Activated T-helper 2 cell treated with anti-CD3 and anti-CD28 coated beads, Interferon-gamma antibody, Interleukin-2, Interleukin-4, amounts not matched to agents 10 μg/mL and 5 μg/mL and 100 μg/mL, durations not matched to agents 14 hours and 24 hours and 36 hours (primary cell): ENCODE measurements around the gene MYB. TPM values are rescaled to one million over a fixed set of nuclear protein-coding genes. Genes with fewer than 3 reads are reported as not detected.

Experiments used
- DNase-seq: peaks from one replicate; pipeline ENCODE4 v3.0.0; 2021; ENCODE audit warnings: low spot score
- H3K27ac Mint-ChIP-seq: one replicate; pipeline ENCODE4 v1.8.0; 2021; ENCODE audit warnings: mixed read lengths
- H3K27me3 Mint-ChIP-seq: one replicate; pipeline ENCODE4 v1.8.0; 2021; ENCODE audit warnings: low read depth, mixed read lengths
- H3K36me3 Mint-ChIP-seq: one replicate; pipeline ENCODE4 v1.8.0; 2021; ENCODE audit warnings: low read depth, mixed read lengths
- H3K4me1 Mint-ChIP-seq: one replicate; pipeline ENCODE4 v1.8.0; 2021; ENCODE audit warnings: low read depth, mixed read lengths
- H3K4me3 Mint-ChIP-seq: one replicate; pipeline ENCODE4 v1.8.0; 2021; ENCODE audit warnings: low read depth, mild to moderate bottlenecking, moderate library complexity, mixed read lengths
- H3K9me3 Mint-ChIP-seq: one replicate; pipeline ENCODE4 v1.8.0; 2021; ENCODE audit warnings: mixed read lengths
- intact Hi-C: fragments of 100-400 bp; cut with micrococcal nuclease; formaldehyde crosslinking; loops from one replicate; pipeline ENCODE4 v1.15.1; 2023
- total RNA-seq: library from RNA; stranded (reverse); gene quantifications from 2 replicates; pipeline ENCODE4 v1.2.3, GENCODE V29; 2022

MYB gene
- total RNA-seq, 1 donor from 2014 or later: 82.5 TPM

DNA sequence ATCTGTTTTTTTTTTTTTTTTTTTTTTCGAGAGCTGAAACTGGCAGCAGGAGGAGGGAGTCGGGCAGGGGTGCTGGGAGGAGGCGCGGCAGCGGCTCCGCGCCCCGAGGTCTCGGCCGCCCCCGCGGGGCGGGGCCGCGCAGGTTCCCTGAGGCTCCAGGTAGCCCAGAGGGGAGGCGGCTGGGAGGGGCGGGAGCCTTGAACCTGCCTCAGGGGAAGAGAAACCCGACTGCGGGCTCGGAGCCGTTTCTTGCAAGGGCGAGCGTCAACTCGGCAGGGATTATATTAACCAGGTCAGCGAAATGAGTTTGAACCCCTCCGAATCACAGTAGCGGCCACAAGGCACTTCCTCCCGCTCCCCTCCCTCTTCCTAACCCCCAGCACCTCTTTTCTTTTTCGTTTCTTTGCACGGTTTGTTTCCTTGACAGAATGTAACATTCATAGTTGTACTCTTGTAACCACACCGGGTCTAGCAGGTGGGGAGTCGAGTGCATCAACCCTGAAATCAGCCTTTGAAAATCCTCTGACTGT lies 2.0 kb downstream of the MYB start:
- intact Hi-C loops: loop anchor here (1.0 to 10.0 kb wide), 12 partner anchors 14 to 1102 kb away; partner anchors contain the start of genes BCLAF1 and HBS1L
- Mint-ChIP-seq H3K4me1 (peaks cover 41% of the 10 kb centered on the region), H3K36me3 (peaks cover 51% of the 10 kb centered on the region), H3K27ac (peak overlapping the region; percentile 94), H3K9me3 (no peaks in the 10 kb centered on the region), H3K4me3 (peak overlapping the region; percentile 97), H3K27me3 (no peaks in the 10 kb centered on the region)
- peak; percentile 74 for DNase-seq

DNA sequence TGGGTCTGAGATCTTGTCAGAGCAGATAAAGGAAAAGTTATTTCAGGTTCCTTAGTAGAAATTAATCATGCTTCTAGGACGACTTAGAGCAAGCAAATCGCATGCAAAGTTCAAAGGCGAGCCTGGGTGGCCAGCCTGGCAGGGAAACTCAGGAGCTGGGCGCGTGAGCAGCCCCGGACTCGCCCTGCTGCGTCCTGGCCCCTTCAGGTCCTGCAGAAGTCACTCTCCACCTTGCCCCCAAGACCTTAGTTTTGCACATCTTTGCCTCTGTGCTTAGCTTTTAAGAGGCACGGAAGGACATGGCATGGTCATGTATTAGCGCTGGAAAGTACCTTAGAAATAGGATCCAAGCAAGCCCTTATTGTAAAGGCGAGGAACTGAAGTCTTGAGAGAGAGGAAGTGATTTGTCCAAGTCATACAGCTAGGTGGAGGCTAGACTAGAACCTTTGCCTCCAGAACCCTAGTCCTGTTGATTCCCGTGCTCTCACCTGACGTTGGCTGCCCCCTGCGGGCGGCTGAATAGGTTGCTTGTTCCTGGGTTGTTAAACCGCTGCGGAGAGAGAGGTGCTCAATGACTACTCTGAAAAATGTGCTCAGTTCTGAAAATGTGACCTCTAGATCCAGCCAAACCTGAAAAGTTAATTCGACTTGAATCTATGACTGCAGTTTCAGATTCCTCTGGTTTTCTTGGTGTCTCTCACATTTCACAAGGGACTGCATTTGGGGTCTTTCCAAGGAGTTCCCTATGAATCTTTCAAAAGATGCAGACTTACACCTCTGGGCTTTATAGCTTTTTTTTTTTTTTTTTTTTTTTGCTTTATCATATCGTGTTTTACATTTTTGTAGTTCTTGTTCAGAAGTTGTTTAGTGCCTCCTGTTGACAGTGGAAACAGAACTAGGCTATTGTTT lies 2.7 kb downstream of the MYB start:
- Mint-ChIP-seq H3K27me3 (no peaks in the 10 kb centered on the region), H3K4me1 (peaks cover 41% of the 10 kb centered on the region), H3K4me3 (peak overlapping the region; percentile 97), H3K9me3 (no peaks in the 10 kb centered on the region), H3K36me3 (peaks cover 58% of the 10 kb centered on the region), H3K27ac (peak overlapping the region; percentile 94)
- intact Hi-C loops: loop anchor here (1.0 to 10.0 kb wide), 12 partner anchors 13 to 1101 kb away; partner anchors contain the start of genes BCLAF1 and HBS1L
- peak; percentile 79 for DNase-seq

DNA sequence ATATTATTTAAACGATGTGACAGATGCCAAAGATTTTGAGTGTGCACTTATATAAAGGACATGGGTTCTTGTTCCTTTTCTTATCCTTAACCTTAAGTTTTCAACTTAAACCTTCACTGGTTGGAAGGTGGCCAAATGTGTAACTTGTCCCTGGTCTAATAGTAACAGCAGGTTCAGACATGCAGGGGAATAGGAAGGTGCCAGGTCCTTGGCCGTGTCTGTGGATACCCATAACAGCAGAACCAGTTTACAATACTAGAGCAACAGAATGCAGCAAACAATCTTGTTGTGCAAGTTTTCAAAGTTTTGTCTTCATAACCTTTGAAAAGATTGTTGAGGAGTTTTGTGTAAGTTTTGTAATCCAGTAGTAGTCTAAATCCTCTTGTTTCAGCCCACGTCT lies 4.4 kb downstream of the MYB start:
- Mint-ChIP-seq H3K4me1 (peaks cover 48% of the 10 kb centered on the region), H3K4me3 (peak overlapping the region; percentile 10), H3K36me3 (peaks cover 74% of the 10 kb centered on the region), H3K27ac (peak overlapping the region; percentile 54), H3K9me3 (no peaks in the 10 kb centered on the region), H3K27me3 (no peaks in the 10 kb centered on the region)
- intact Hi-C loops: loop anchor here (10.0 kb wide), 2 partner anchors 1011 to 1099 kb away; partner anchors contain the start of gene BCLAF1
- DNase-seq: no peak

DNA sequence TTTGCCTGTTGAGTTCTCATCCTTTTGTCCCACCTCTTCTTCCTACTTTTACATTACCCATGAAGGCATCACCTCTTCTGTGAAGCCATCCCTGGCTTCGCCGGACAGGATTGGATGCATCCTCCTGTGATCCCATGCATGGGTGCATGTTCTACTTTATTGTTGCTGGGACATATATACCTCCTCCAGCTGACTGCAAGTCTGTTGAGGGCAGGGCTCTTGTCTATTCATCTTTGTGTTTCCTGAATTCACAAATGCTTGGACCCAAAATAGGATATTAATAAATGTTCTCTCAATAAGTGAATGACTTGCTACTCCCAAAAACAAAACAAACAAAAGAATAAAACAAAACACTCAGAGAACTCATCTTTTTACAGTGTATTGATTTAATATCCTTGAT lies 5.1 kb downstream of the MYB start:
- peaks cover 80% of the 10 kb centered on the region for H3K36me3 Mint-ChIP-seq
- H3K4me1 Mint-ChIP-seq: peaks cover 48% of the 10 kb centered on the region
- H3K27me3 Mint-ChIP-seq: no peaks in the 10 kb centered on the region
- intact Hi-C loops: loop anchor here (10.0 kb wide), 2 partner anchors 1011 to 1099 kb away; partner anchors contain the start of gene BCLAF1
- H3K9me3 Mint-ChIP-seq: no peaks in the 10 kb centered on the region
- peak overlapping the region; percentile 32 for H3K27ac Mint-ChIP-seq
- peak overlapping the region; percentile 11 for H3K4me3 Mint-ChIP-seq
- DNase-seq: no peak

DNA sequence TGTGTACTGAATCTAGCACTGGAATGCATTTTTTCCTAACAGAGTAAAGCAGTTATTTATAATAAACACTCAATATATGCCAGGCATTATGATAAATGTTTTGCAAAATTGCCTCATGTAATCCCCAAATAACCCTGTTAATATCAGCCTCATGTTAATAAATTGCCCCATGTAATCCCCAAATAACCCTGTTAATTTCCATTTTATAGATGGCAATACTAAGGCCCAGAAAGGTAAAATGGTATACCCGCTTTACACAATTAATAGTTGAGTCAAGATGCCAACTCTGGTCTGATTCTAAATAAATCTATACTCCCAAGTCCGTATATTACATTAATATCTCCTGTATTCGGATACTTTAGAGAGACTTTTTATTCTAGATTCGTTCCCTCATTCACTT lies 6.3 kb downstream of the MYB start:
- Mint-ChIP-seq H3K27me3 (no peaks in the 10 kb centered on the region), H3K4me1 (peaks cover 57% of the 10 kb centered on the region), H3K4me3 (no peak overlapping the region), H3K36me3 (peaks cover 83% of the 10 kb centered on the region), H3K9me3 (no peaks in the 10 kb centered on the region), H3K27ac (no peak overlapping the region)
- DNase-seq: no peak
- intact Hi-C loops: loop anchor here (10.0 kb wide), 2 partner anchors 1013 to 1097 kb away; partner anchors contain the start of gene BCLAF1

DNA sequence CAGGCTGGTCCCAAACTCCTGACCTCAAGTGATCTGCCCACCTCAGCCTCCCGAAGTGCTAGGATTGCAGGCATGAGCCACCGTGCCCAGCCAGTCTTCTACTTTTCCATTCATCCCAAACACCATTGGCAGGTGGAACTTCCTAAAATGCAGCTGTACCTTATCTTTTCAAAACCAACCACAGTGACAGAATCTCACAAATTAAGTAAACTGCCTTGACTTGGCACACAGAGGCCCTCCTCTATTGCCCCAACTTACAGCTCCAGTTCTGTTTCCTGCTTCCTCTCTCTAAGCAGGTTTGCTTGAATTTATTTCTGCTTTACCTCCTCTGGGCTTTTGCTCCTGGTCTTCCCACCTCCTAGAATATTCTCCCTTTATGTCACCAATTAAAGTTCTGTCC lies 7.6 kb downstream of the MYB start:
- Mint-ChIP-seq H3K4me3 (no peak overlapping the region), H3K9me3 (no peaks in the 10 kb centered on the region), H3K36me3 (peaks cover 82% of the 10 kb centered on the region), H3K27me3 (no peaks in the 10 kb centered on the region), H3K27ac (peak overlapping the region; percentile 67), H3K4me1 (peaks cover 60% of the 10 kb centered on the region)
- no peak for DNase-seq
- intact Hi-C loops: loop anchor here (10.0 kb wide), 2 partner anchors 1014 to 1096 kb away; partner anchors contain the start of gene BCLAF1

DNA sequence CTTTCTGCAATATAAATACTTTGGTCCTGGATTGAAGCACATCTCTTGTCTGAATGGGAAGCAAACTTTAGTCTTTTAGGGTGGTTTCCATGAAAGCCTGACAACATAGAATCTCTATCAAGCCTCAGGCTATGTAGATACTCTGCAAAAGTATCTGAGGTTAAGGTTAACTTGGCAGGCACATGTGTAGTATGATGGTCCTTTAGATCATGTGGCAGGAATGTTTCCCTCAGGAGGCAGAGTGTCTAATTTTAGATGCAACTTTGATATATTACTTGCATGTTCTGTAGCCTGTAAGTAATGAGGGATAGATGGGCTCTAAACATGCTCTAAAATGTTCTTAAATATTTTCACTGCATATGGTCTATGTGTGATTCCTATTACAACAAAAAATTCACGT lies 8.2 kb downstream of the MYB start:
- no peak overlapping the region for H3K4me3 Mint-ChIP-seq
- no peak for DNase-seq
- H3K27me3 Mint-ChIP-seq: no peaks in the 10 kb centered on the region
- peak overlapping the region; percentile 67 for H3K27ac Mint-ChIP-seq
- intact Hi-C loops: loop anchor here (10.0 kb wide), 2 partner anchors 1015 to 1095 kb away; partner anchors contain the start of gene BCLAF1
- no peaks in the 10 kb centered on the region for H3K9me3 Mint-ChIP-seq
- H3K4me1 Mint-ChIP-seq: peaks cover 62% of the 10 kb centered on the region
- peaks cover 84% of the 10 kb centered on the region for H3K36me3 Mint-ChIP-seq

DNA sequence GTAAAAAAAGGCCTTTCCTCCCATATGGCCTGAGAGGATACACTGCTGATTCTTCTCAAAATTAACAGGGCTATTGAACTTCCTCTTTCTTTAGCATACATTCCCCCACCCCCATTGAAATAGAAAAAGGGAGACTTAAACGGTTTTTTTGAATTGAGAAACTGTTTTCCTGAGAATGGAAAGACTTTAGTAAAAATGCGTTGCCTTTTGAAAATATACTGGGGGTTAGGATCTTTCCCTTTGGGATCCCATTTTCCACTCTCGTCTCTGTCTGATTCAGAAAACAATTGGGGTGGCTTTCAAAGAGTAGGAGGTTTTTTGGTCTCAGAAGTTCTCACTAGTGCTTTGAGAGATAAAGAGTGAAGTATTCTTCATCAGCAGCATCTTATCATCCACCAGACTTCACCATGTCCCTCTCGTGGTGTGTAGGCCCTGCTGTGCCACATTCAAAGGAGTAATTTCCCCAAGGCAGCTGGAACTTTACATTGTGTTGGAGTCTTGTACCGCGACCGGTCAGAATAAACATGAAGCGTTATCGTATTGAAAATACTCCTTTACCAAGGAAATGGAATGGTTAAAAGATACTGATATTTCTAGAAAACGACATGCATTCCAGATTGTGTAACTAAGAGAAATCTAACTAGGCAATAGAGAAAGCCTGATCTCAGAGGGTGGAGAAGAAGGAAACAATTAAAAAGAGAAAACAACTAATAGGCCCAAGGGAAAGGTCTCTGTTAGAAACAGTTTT lies 10.6 kb downstream of the MYB start:
- peaks cover 62% of the 10 kb centered on the region for H3K4me1 Mint-ChIP-seq
- DNase-seq: no peak
- no peaks in the 10 kb centered on the region for H3K9me3 Mint-ChIP-seq
- H3K36me3 Mint-ChIP-seq: peaks cover 88% of the 10 kb centered on the region
- intact Hi-C loops: no loop called here
- H3K27ac Mint-ChIP-seq: peak overlapping the region; percentile 76
- H3K4me3 Mint-ChIP-seq: no peak overlapping the region
- H3K27me3 Mint-ChIP-seq: no peaks in the 10 kb centered on the region

DNA sequence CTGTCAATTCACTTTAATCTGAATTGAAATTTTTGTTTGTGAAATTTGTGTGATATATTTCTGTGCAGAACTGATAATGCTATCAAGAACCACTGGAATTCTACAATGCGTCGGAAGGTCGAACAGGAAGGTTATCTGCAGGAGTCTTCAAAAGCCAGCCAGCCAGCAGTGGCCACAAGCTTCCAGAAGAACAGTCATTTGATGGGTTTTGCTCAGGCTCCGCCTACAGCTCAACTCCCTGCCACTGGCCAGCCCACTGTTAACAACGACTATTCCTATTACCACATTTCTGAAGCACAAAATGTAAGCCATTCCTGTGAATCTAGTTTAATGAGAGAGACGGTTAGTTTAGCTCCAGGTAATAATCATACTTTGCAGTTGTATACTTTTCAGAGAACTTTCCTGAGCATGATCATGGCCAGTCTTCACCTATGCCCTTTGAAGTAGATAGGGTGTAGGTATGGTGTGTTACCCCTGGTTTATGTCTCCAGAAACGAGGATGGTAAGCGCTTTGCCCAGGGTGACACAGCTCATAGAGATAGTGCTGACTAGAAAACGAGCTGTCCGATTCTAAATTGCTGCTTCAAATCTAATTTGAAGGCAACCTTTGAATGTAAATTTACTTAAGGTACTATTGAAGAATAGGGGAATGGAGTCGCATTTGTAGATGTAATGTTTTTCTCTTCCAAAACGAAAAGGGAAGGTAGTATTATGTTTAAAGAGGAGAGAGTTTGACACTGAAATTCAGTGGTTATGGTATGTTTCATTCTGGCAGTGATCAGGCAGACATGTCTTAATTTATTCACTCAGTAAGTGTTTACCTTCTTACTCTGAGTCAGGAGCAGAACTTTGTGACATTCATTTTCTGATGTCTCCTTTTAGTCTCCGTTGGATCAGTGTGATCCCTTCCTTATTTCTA lies 11.4 kb downstream of the MYB start:
- intact Hi-C loops: no loop called here
- Mint-ChIP-seq H3K4me1 (peaks cover 66% of the 10 kb centered on the region), H3K27ac (peak overlapping the region; percentile 76), H3K9me3 (no peaks in the 10 kb centered on the region), H3K27me3 (no peaks in the 10 kb centered on the region), H3K36me3 (peaks cover 90% of the 10 kb centered on the region), H3K4me3 (no peak overlapping the region)
- DNase-seq: no peak

DNA sequence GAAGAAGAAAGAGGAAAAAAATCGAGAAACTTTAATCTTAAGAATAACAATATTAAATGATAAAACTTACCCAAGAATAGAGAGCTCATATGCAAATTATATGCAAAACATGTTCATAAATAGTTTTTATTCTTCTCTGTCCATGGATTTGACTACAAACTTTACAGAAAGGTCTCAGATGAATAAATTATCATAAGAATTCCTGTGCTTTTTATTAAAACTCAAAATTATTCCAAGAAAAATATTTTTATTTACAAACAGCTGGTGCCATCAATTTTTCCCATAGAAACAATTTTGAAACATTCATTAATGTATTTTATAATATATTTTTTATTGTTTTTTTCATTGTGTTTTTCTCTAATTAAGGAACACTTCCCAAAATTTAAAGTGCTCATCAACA lies 12.1 kb downstream of the MYB start:
- no peak for DNase-seq
- Mint-ChIP-seq H3K9me3 (no peaks in the 10 kb centered on the region), H3K4me3 (no peak overlapping the region), H3K4me1 (peaks cover 64% of the 10 kb centered on the region), H3K27ac (no peak overlapping the region), H3K36me3 (peaks cover 90% of the 10 kb centered on the region), H3K27me3 (no peaks in the 10 kb centered on the region)
- intact Hi-C loops: no loop called here

DNA sequence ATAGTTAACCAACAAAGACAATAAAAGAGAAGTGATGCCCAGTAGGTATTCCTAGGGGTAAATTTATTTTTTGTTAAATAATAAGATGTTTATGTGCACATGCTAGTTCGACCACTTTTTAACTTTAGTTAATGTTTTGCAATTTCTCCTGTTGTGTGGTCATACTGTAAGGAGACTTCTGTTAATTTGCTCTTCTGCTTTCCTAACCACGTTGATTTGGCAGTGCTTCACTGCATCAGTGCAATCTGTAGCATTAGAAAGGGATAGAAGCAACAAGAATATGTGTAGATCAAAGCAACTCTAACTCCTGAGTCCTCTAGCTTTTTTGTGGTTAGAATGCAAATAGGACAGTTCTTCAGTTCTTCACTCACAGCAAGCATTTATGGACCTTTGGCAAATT lies 13.9 kb downstream of the MYB start:
- no peaks in the 10 kb centered on the region for H3K27me3 Mint-ChIP-seq
- DNase-seq: no peak
- no peaks in the 10 kb centered on the region for H3K9me3 Mint-ChIP-seq
- H3K4me1 Mint-ChIP-seq: peaks cover 53% of the 10 kb centered on the region
- H3K27ac Mint-ChIP-seq: no peak overlapping the region
- intact Hi-C loops: loop anchor here (5.0 kb wide), 1 partner anchor 227 kb away; no protein-coding TSS in a partner anchor
- H3K4me3 Mint-ChIP-seq: no peak overlapping the region
- H3K36me3 Mint-ChIP-seq: peaks cover 87% of the 10 kb centered on the region
